Activated gamma-delta T cell treated with anti-CD3 and anti-CD28 coated beads, Interleukin-2, amount 50 U/mL, for 16 hours (primary cell): Measurements from ENCODE around the gene RBM15B.
"Not testable (repeated sequence)": the region's sequence is repeated elsewhere in the genome, so short reads cannot be mapped to it uniquely, and the experiment has no call there.

Source experiments
- DNase-seq: peaks from one replicate; pipeline ENCODE4 v3.0.0-alpha.2; 2020; ENCODE audit warnings: low read depth

RBM15B gene

GRCh38 chr3:51391075-51391565 is at the start of gene RBM15B:
RBM15B (plus strand) TSS chr3:51391285; CDS start chr3:51391400, 115 bp downstream.
- DNase-seq, result peak; percentile 96

- no peak for DNase-seq
Observed at GRCh38 chr3:51343918-51344687, 47.0 kb upstream of the RBM15B start.

GRCh38 chr3:51350751-51351150 is 40.3 kb upstream of the RBM15B start:
- DNase-seq, result no peak

- DNase-seq, result no peak
Observed at GRCh38 chr3:51353131-51353530, 38.0 kb upstream of the RBM15B start.

GRCh38 chr3:51353691-51354090 is 37.4 kb upstream of the RBM15B start:
- DNase-seq, result no peak

- DNase-seq, result no peak
Observed at GRCh38 chr3:51354172-51354571, 36.9 kb upstream of the RBM15B start.

GRCh38 chr3:51354731-51355615 is 36.1 kb upstream of the RBM15B start:
- DNase-seq, result no peak

- no peak for DNase-seq
Observed at GRCh38 chr3:51355891-51356578, 35.0 kb upstream of the RBM15B start.

GRCh38 chr3:51357856-51358255 is 33.2 kb upstream of the RBM15B start:
- DNase-seq, result no peak

GRCh38 chr3:51358981-51359380 is 32.1 kb upstream of the RBM15B start:
- DNase-seq, result no peak

GRCh38 chr3:51360806-51361205 is 30.3 kb upstream of the RBM15B start:
- DNase-seq, result no peak

GRCh38 chr3:51361746-51362145 is 29.3 kb upstream of the RBM15B start:
- no peak for DNase-seq

GRCh38 chr3:51362476-51362875 is 28.6 kb upstream of the RBM15B start:
- DNase-seq, result no peak

- DNase-seq, result not testable (repeated sequence)
Observed at GRCh38 chr3:51368276-51368675, 22.8 kb upstream of the RBM15B start.

- peak; percentile 23 for DNase-seq
Observed at GRCh38 chr3:51371943-51372557, 19.0 kb upstream of the RBM15B start.

- no peak for DNase-seq
Observed at GRCh38 chr3:51373658-51374421, 17.2 kb upstream of the RBM15B start.

- DNase-seq, result no peak
Observed at GRCh38 chr3:51374456-51374855, 16.6 kb upstream of the RBM15B start.

GRCh38 chr3:51375136-51375535 is 15.9 kb upstream of the RBM15B start:
- DNase-seq, result no peak

- no peak for DNase-seq
Observed at GRCh38 chr3:51375571-51375970, 15.5 kb upstream of the RBM15B start.

GRCh38 chr3:51378065-51378464 is 13.0 kb upstream of the RBM15B start:
- DNase-seq, result no peak

GRCh38 chr3:51378726-51379125 is 12.4 kb upstream of the RBM15B start:
- DNase-seq, result no peak
